ENCODE data around the gene ENOX1. TPM values are rescaled to one million over a fixed set of nuclear protein-coding genes. Genes with fewer than 3 reads are reported as not detected.

The ENOX1 gene
- total and polyA plus RNA-seq, 2 of the 13 experiments (the other 11 are each of a cell fraction or from before 2014, with no cell fraction given), result not detected

- TF ChIP-seq, protein P1, sequence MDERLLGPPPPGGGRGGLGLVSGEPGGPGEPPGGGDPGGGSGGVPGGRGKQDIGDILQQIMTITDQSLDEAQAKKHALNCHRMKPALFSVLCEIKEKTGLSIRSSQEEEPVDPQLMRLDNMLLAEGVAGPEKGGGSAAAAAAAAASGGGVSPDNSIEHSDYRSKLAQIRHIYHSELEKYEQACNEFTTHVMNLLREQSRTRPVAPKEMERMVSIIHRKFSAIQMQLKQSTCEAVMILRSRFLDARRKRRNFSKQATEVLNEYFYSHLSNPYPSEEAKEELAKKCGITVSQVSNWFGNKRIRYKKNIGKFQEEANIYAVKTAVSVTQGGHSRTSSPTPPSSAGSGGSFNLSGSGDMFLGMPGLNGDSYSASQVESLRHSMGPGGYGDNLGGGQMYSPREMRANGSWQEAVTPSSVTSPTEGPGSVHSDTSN (CRISPR knock-in tag; IDR thresholded peaks at IDR 0.05), result no peak
- no peak for TF ChIP-seq SIN3A (IDR thresholded peaks at IDR 0.05; ENCODE audit: borderline replicate concordance, low read depth, low read length)
Observed at GRCh38 chr13:43325636-43326035, 461.1 kb downstream of the ENOX1 start (continued).

GRCh38 chr13:43324129-43324528 lies 462.6 kb downstream of the ENOX1 start:
- Histone ChIP-seq H3K4me1 (ENCODE audit: insufficient read depth, low read length) (no peaks in the 10 kb centered on the region), H3K4me3 (replicated peaks in 1 of 3; ENCODE audit: insufficient read depth in 1 of 3, low read depth in 2 of 3, low read length in 3 of 3) (no peak overlapping the region), H4K20me1 (ENCODE audit: insufficient read depth, low read length) (no peaks in the 10 kb centered on the region), H3K36me3 (replicated peaks in 1 of 2; ENCODE audit: control insufficient read depth in 1 of 2, insufficient read depth in 2 of 2, low read length in 2 of 2) (no peaks in the 10 kb centered on the region), H3K4me2 (ENCODE audit: low read depth, low read length) (no peak overlapping the region), H3K9ac (ENCODE audit: insufficient read depth, low read depth, low read length) (no peak overlapping the region), H3K79me2 (ENCODE audit: insufficient read depth, low read length) (no peaks in the 10 kb centered on the region), H2AFZ (ENCODE audit: low read length) (no peak overlapping the region), H3K27me3 (ENCODE audit: control insufficient read depth in 1 of 2, insufficient read depth in 2 of 2, low read length in 2 of 2) (no peaks in the 10 kb centered on the region), H3K27ac (ENCODE audit: extremely low read length, insufficient read depth, low read length) (no peak overlapping the region), H3K9me3 (ENCODE audit: low read length) (no peaks in the 10 kb centered on the region)
- in situ Hi-C loops (cut with HindIII; ENCODE audit: extremely low pct_ligation_motif_present, low pct_unique_long_range_greater_than_20kb), result loop anchor here (25.0 kb wide), 1 partner anchor 463 kb away; the partner anchor contains the start of gene ENOX1
- POLR2A ChIA-PET, result no interaction called here
- intact Hi-C loops (cut with micrococcal nuclease; ENCODE audit: unreplicated experiment), result no loop called here
- no peak for DNase-seq (ENCODE audit: low spot score)
- BruUV-seq (replicated peaks), result no TSS peak
- TF ChIP-seq ZNF264 (CRISPR knock-in tag; IDR thresholded peaks at IDR 0.05) (no peak), ZSCAN12 (CRISPR knock-in tag; IDR thresholded peaks at IDR 0.05) (no peak), NFE2L1 (CRISPR knock-in tag; IDR thresholded peaks at IDR 0.05; ENCODE audit: borderline replicate concordance) (no peak), NR2F2 (IDR thresholded peaks at IDR 0.05; ENCODE audit: borderline replicate concordance, low read depth) (no peak), KDM4B (CRISPR knock-in tag; IDR thresholded peaks at IDR 0.05) (no peak), SP1 (IDR thresholded peaks at IDR 0.05) (no peak), SP1 (CRISPR knock-in tag; IDR thresholded peaks at IDR 0.05) (no peak), MAX (IDR thresholded peaks at IDR 0.05) (no peak), MED1 (CRISPR knock-in tag; IDR thresholded peaks at IDR 0.05) (no peak), SMARCE1 (IDR thresholded peaks at IDR 0.05; ENCODE audit: borderline replicate concordance) (no peak)
- 69% methylated on average over 3 of the region's 3 CpGs for WGBS (ENCODE audit: low lambda C conversion rate)
- CTCF ChIA-PET (ENCODE audit: low intra/inter-chr PET ratio, low total read pairs), result no interaction called here
- no peak for ATAC-seq
- no peak for FAIRE-seq

Data from HepG2 (cell line).